Esophagus squamous epithelium (tissue), 4 donors: ENCODE data around the gene SH2D6.

Experiments
- POLR2A ChIP-seq, 4 donors: fragments of 450-650 bp; IDR thresholded peaks; one replicate each; pipeline ENCODE4 v1.6.1; 2017; ENCODE audit warnings: antibody characterized with exemption in 4 of 4, mild to moderate bottlenecking in 4 of 4, moderate library complexity in 3 of 4
- TF ChIP-seq, protein P1 (sequence below), 6 experiments: fragments of 450-650 bp in 4 of 6; fragments of 200-600 bp in 2 of 6; sonication (generic) in 2 of 6; IDR thresholded peaks; one replicate each; pipeline ENCODE4 v1.5.1; 2016 to 2019; ENCODE audit warnings: antibody characterized with exemption in 6 of 6, mild to moderate bottlenecking in 4 of 6, moderate library complexity in 4 of 6

DNA sequence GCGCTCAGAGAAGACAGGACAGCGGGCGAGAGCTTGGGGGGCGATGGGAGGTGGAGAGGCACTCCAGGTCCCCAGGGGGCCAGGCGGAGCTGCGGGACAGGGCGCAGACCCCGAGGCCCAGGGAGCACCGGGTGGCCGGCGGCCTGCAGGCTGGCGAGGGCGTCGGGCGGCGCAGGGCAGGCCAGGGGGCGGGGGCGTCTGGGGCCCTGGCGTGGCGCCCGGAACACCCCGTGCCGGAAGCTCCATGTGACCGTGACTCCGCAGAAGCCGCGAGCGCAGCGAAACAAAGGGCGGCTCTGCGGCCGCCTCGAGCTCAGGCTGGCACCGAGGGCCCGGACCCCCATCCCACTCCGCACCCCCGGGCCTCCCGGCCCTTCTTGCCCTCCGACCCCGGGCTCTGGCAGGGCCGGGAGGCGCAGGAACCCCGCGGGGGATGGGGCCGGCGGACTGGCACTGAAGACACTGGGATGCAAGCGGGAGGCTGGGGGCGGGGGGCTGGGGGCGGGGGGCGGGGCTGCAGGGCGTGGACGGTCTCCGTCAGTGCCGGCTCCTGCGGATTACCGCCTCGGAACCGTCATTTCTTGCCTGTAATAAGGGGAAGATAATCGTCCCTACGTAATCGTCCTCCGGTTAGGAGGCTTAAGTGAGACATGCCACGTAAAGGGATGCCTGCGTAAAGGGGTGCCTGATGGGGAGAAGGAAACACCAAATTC is 19.1 kb downstream of the SH2D6 start:
- TF ChIP-seq, protein P1, sequence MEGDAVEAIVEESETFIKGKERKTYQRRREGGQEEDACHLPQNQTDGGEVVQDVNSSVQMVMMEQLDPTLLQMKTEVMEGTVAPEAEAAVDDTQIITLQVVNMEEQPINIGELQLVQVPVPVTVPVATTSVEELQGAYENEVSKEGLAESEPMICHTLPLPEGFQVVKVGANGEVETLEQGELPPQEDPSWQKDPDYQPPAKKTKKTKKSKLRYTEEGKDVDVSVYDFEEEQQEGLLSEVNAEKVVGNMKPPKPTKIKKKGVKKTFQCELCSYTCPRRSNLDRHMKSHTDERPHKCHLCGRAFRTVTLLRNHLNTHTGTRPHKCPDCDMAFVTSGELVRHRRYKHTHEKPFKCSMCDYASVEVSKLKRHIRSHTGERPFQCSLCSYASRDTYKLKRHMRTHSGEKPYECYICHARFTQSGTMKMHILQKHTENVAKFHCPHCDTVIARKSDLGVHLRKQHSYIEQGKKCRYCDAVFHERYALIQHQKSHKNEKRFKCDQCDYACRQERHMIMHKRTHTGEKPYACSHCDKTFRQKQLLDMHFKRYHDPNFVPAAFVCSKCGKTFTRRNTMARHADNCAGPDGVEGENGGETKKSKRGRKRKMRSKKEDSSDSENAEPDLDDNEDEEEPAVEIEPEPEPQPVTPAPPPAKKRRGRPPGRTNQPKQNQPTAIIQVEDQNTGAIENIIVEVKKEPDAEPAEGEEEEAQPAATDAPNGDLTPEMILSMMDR (IDR thresholded peaks at IDR 0.05): peak in 1 of 6 experiments; percentile 14
- TF ChIP-seq POLR2A (IDR thresholded peaks at IDR 0.05): peak in 3 of 4 donors; percentile 68 to 94 (median 91)
